HK-2 (cell line): ENCODE measurements around the gene NAA80.

Experiments
- DNase-seq: peaks from one replicate; pipeline ENCODE4 v3.0.0-alpha.2; 2018; ENCODE audit not compliant: unreplicated experiment

Gene NAA80

GRCh38 chr3:50330330-50330729 lies 31.1 kb upstream of the NAA80 start:
- DNase-seq = no peak

- peak; percentile 93 for DNase-seq
Measured at GRCh38 chr3:50327943-50328691, 28.9 kb upstream of the NAA80 start, which contains the start of gene TUSC2. Gene TUSC2, minus strand, starts transcription at chr3:50328223. Its CDS starts 124 bp downstream, at chr3:50328099.

GRCh38 chr3:50327129-50327528 lies 27.9 kb upstream of the NAA80 start:
- DNase-seq = no peak

GRCh38 chr3:50326182-50326541 lies 27.0 kb upstream of the NAA80 start:
- DNase-seq = no peak

GRCh38 chr3:50325497-50326181 lies 26.4 kb upstream of the NAA80 start:
- no peak for DNase-seq

- no peak for DNase-seq
Measured at GRCh38 chr3:50325113-50325480, 25.9 kb upstream of the NAA80 start.

- peak; percentile 59 for DNase-seq
Measured at GRCh38 chr3:50324351-50325112, 25.3 kb upstream of the NAA80 start.

- DNase-seq = no peak
Measured at GRCh38 chr3:50323614-50324199, 24.5 kb upstream of the NAA80 start.

GRCh38 chr3:50323092-50323600 lies 23.9 kb upstream of the NAA80 start:
- no peak for DNase-seq

GRCh38 chr3:50322386-50323091 lies 23.3 kb upstream of the NAA80 start, which contains the start of gene HYAL2:
Gene HYAL2, minus strand, starts transcription at chr3:50322745. Its CDS starts 2,256 bp downstream, at chr3:50320489.
- no peak for DNase-seq

- DNase-seq = no peak
Measured at GRCh38 chr3:50322115-50322385, 22.8 kb upstream of the NAA80 start.

- DNase-seq = peak; percentile 81
Measured at GRCh38 chr3:50321336-50322114, 22.3 kb upstream of the NAA80 start.

GRCh38 chr3:50320853-50321335 lies 21.7 kb upstream of the NAA80 start:
- peak; percentile 63 for DNase-seq

GRCh38 chr3:50319894-50320625 lies 20.9 kb upstream of the NAA80 start:
- DNase-seq = no peak

- DNase-seq = no peak
Measured at GRCh38 chr3:50319181-50319893, 20.1 kb upstream of the NAA80 start.

GRCh38 chr3:50318615-50319014 lies 19.4 kb upstream of the NAA80 start:
- DNase-seq = no peak

- no peak for DNase-seq
Measured at GRCh38 chr3:50318163-50318562, 19.0 kb upstream of the NAA80 start.

- DNase-seq = no peak
Measured at GRCh38 chr3:50317300-50317699, 18.1 kb upstream of the NAA80 start.

GRCh38 chr3:50316657-50317242 lies 17.5 kb upstream of the NAA80 start:
- peak; percentile 83 for DNase-seq
